Activated CD8-positive, alpha-beta T cell treated with anti-CD3 and anti-CD28 coated beads for 36 hours (primary cell): ENCODE data around the gene ASF1A. TPM values are rescaled to one million over a fixed set of nuclear protein-coding genes. Genes with fewer than 3 reads are reported as not detected.

Source experiments
- ATAC-seq: fragments of 200-7000 bp; cut with Tn5 transposase; one replicate; pipeline ENCODE4 v1.10.0; 2021; ENCODE audit warnings: mild to moderate bottlenecking, moderate library complexity
- CTCF ChIA-PET: fragments of 350-600 bp; sonication (Branson Sonifier 250); formaldehyde crosslinking; loops from one replicate; lab custom pipeline; 2021; ENCODE audit warnings: antibody characterized with exemption; lab: Charles Lee
- POLR2A ChIA-PET: fragments of 350-600 bp; sonication (Branson Sonifier 250); formaldehyde crosslinking; loops from one replicate; lab custom pipeline; 2021; ENCODE audit warnings: antibody characterized with exemption; lab: Charles Lee
- DNase-seq: peaks from one replicate; pipeline ENCODE4 v3.0.0-alpha.2; 2020
- H3K27ac Mint-ChIP-seq: one replicate; pipeline ENCODE4 v1.8.0; 2021; ENCODE audit warnings: mild to moderate bottlenecking, mixed read lengths
- H3K27me3 Mint-ChIP-seq: one replicate; pipeline ENCODE4 v1.8.0; 2021; ENCODE audit warnings: mixed read lengths
- H3K36me3 Mint-ChIP-seq: one replicate; pipeline ENCODE4 v1.8.0; 2021; ENCODE audit warnings: low read depth, mixed read lengths
- H3K4me1 Mint-ChIP-seq: one replicate; pipeline ENCODE4 v1.8.0; 2021; ENCODE audit warnings: low read depth, mixed read lengths
- H3K4me3 Mint-ChIP-seq: one replicate; pipeline ENCODE4 v1.8.0; 2021; ENCODE audit warnings: mild to moderate bottlenecking, moderate library complexity, mixed read lengths
- H3K9me3 Mint-ChIP-seq: one replicate; pipeline ENCODE4 v1.8.0; 2021; ENCODE audit warnings: mixed read lengths
- CTCF ChIP-seq: fragments of 200-600 bp; IDR thresholded peaks from one replicate; pipeline ENCODE4 v1.8.0; 2022; ENCODE audit warnings: antibody characterized with exemption, mild to moderate bottlenecking
- intact Hi-C: fragments of 100-400 bp; cut with micrococcal nuclease; formaldehyde crosslinking; loops from one replicate; pipeline ENCODE4 v1.10.0; 2022
- total RNA-seq, 2 experiments: library from RNA; stranded (reverse); gene quantifications; one replicate each; pipeline ENCODE4 v1.2.3, GENCODE V29; 2021

The ASF1A gene
- total RNA-seq, 2 experiments from 2014 or later = 36.4 to 39.0 TPM

- CTCF ChIA-PET = interaction anchor here (0.6 to 0.9 kb wide), 2 partner anchors 32 to 197 kb away, joined by 3 read pairs; no protein-coding TSS in a partner anchor
- no peaks in the 10 kb centered on the region for H3K27me3 Mint-ChIP-seq
Measured at GRCh38 chr6:118932421-118932820, 38.5 kb downstream of the ASF1A start.

DNA sequence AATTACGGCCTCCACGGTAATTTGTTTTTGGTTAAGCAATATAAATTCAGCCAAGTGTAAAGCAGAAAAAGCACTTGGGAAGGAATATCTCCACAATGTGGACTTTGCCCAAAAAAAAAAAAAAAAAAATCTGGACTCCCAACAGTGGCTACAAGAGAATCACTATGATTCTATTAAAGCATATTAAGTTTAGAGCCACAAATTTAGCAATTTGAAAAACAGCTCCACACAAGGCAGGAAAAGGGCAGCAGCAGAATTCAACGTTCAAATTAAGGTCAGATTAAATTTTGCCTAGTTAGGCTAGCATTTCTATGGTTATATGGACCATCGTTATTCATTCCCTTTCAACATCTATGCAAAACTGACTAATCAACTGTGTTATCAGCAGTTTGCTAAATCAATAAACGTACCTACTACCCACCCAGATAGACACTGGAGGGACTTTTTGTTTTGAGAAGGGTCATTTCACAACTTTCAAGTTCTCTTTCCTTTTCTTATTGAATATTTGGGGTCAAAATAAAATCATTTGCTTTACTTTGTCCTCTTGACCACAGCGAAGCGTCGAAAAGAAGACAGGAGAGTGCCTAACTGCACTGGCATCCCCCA is 40.0 kb downstream of the ASF1A start:
- Mint-ChIP-seq H3K9me3 (peaks cover 8% of the 10 kb centered on the region), H3K4me1 (peaks cover 33% of the 10 kb centered on the region)
- intact Hi-C loops = no loop called here

More at GRCh38 chr6:118932421-118932820, 38.5 kb downstream of the ASF1A start:
- intact Hi-C loops = no loop called here
- peaks cover 7% of the 10 kb centered on the region for H3K9me3 Mint-ChIP-seq
- peaks cover 43% of the 10 kb centered on the region for H3K36me3 Mint-ChIP-seq
- no peak overlapping the region for H3K27ac Mint-ChIP-seq
- no peak for TF ChIP-seq CTCF
- H3K4me3 Mint-ChIP-seq = no peak overlapping the region
- DNase-seq = no peak
- peaks cover 37% of the 10 kb centered on the region for H3K4me1 Mint-ChIP-seq
- no peak for ATAC-seq
- POLR2A ChIA-PET = interaction anchor here (0.6 kb wide), 1 partner anchor 529 kb away, joined by 3 read pairs; no protein-coding TSS in a partner anchor

GRCh38 chr6:118934461-118935330 is 40.7 kb downstream of the ASF1A start, which contains the start of gene MCM9:
Gene MCM9 (minus strand): TSS chr6:118935159. CDS start chr6:118931723, 3,436 bp downstream.
- H3K27ac Mint-ChIP-seq = peak within 1 kb of the TSS; percentile 94
- peaks cover 8% of the 10 kb centered on the region for H3K9me3 Mint-ChIP-seq
- peak within 1 kb of the TSS; percentile 88 for H3K4me3 Mint-ChIP-seq
- POLR2A ChIA-PET = interaction anchor here (0.7 to 2.7 kb wide), 7 partner anchors 11 to 226 kb away, joined by 3 to 9 read pairs (median 3); no protein-coding TSS in a partner anchor
- no peaks in the 10 kb centered on the region for H3K27me3 Mint-ChIP-seq
- peaks cover 47% of the 10 kb centered on the region for H3K36me3 Mint-ChIP-seq
- intact Hi-C loops = no loop called here
- CTCF ChIA-PET = interaction anchor here (1.0 to 1.3 kb wide), 3 partner anchors 38 to 176 kb away, joined by 3 to 5 read pairs (median 4); no protein-coding TSS in a partner anchor
- peaks cover 33% of the 10 kb centered on the region for H3K4me1 Mint-ChIP-seq
- no peak for TF ChIP-seq CTCF
- ATAC-seq = peak; percentile 96
- DNase-seq = peak; percentile 91

More for the DNA sequence above, 40.0 kb downstream of the ASF1A start:
- CTCF ChIA-PET = interaction anchor here (1.0 to 1.3 kb wide), 3 partner anchors 37 to 177 kb away, joined by 3 to 5 read pairs (median 4); no protein-coding TSS in a partner anchor
- Mint-ChIP-seq H3K27me3 (no peaks in the 10 kb centered on the region), H3K36me3 (peaks cover 44% of the 10 kb centered on the region), H3K27ac (peak overlapping the region; percentile 88), H3K4me3 (peak overlapping the region; percentile 88)
- DNase-seq = no peak
- ATAC-seq = no peak
- TF ChIP-seq CTCF = no peak
- POLR2A ChIA-PET = interaction anchor here (0.7 to 2.7 kb wide), 7 partner anchors 10 to 125 kb away, joined by 3 to 9 read pairs (median 3); partner anchors contain the start of gene ASF1A

GRCh38 chr6:118935331-118935668 is 41.3 kb downstream of the ASF1A start:
- ATAC-seq (no peak), DNase-seq (no peak)
- intact Hi-C loops = no loop called here
- peaks cover 8% of the 10 kb centered on the region for H3K9me3 Mint-ChIP-seq
- H3K36me3 Mint-ChIP-seq = peaks cover 49% of the 10 kb centered on the region
- H3K27me3 Mint-ChIP-seq = no peaks in the 10 kb centered on the region
- H3K27ac Mint-ChIP-seq = peak overlapping the region; percentile 94
- peaks cover 33% of the 10 kb centered on the region for H3K4me1 Mint-ChIP-seq
- ChIA-PET CTCF (interaction anchor here (1.0 to 1.3 kb wide), 3 partner anchors 38 to 175 kb away, joined by 3 to 5 read pairs (median 4); no protein-coding TSS in a partner anchor), POLR2A (interaction anchor here (1.0 to 2.7 kb wide), 3 partner anchors 39 to 226 kb away, joined by 3 to 9 read pairs (median 3); no protein-coding TSS in a partner anchor)
- TF ChIP-seq CTCF = no peak
- H3K4me3 Mint-ChIP-seq = peak overlapping the region; percentile 88
